ENCODE data around the gene SMARCAD1. TPM values are rescaled to one million over a fixed set of nuclear protein-coding genes. Genes with fewer than 3 reads are reported as not detected.
"Not testable (repeated sequence)": the region's sequence is repeated elsewhere in the genome, so short reads cannot be mapped to it uniquely, and the experiment has no call there.

Gene SMARCAD1
- total RNA-seq, 1 donor from 2014 or later, result 36.0 TPM

DNA sequence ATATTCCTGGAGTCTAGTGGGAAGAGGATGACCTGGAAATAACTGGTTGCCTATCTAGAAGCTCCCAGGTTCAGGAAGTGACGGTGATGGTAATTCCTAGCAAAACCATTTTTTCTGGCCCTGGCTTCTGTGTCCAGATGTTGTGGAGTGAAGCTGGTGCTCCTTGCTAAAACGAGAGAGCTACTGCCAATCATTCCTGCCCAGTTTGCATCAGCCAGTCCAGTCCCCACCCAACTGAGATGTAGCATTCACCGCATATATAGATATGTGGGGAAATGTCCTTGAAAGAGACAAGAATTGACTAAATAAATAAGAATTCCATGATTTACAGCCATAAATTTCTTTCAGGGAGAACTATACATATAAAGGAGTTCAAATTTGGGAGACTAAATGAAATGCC, 128.6 kb downstream of the SMARCAD1 start:
- Histone ChIP-seq H4K20me1 (ENCODE audit: insufficient read depth, low read length) (no peaks in the 10 kb centered on the region), H2AFZ (ENCODE audit: low read depth, low read length) (no peak overlapping the region), H3K4me2 (ENCODE audit: low read length) (no peak overlapping the region), H3K27me3 (ENCODE audit: insufficient read depth, low read length) (no peaks in the 10 kb centered on the region), H3K4me3 (ENCODE audit: insufficient read depth, low read depth, low read length) (no peak overlapping the region), H3K9me3 (ENCODE audit: insufficient read depth, low read depth, low read length) (no peaks in the 10 kb centered on the region), H3K9ac (ENCODE audit: low read length) (no peak overlapping the region), H3K79me2 (ENCODE audit: insufficient read depth, low read length) (no peaks in the 10 kb centered on the region), H3K4me1 (ENCODE audit: insufficient read depth, low read length) (no peaks in the 10 kb centered on the region), H3K27ac (ENCODE audit: low read depth, low read length) (no peak overlapping the region), H3K36me3 (ENCODE audit: insufficient read depth, low read length) (no peaks in the 10 kb centered on the region)
- Mint-ChIP-seq H3K4me1 (ENCODE audit: low read depth, unreplicated experiment) (no peaks in the 10 kb centered on the region), H3K4me3 (ENCODE audit: unreplicated experiment) (no peak overlapping the region), H3K27ac (ENCODE audit: unreplicated experiment) (no peak overlapping the region), H3K36me3 (ENCODE audit: low read depth, unreplicated experiment) (no peaks in the 10 kb centered on the region), H3K9me3 (ENCODE audit: unreplicated experiment) (no peaks in the 10 kb centered on the region), H3K27me3 (ENCODE audit: low read depth, unreplicated experiment) (no peaks in the 10 kb centered on the region)
- TF ChIP-seq, protein P1, sequence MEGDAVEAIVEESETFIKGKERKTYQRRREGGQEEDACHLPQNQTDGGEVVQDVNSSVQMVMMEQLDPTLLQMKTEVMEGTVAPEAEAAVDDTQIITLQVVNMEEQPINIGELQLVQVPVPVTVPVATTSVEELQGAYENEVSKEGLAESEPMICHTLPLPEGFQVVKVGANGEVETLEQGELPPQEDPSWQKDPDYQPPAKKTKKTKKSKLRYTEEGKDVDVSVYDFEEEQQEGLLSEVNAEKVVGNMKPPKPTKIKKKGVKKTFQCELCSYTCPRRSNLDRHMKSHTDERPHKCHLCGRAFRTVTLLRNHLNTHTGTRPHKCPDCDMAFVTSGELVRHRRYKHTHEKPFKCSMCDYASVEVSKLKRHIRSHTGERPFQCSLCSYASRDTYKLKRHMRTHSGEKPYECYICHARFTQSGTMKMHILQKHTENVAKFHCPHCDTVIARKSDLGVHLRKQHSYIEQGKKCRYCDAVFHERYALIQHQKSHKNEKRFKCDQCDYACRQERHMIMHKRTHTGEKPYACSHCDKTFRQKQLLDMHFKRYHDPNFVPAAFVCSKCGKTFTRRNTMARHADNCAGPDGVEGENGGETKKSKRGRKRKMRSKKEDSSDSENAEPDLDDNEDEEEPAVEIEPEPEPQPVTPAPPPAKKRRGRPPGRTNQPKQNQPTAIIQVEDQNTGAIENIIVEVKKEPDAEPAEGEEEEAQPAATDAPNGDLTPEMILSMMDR (IDR thresholded peaks at IDR 0.05; ENCODE audit: insufficient read depth, low read depth, low read length), result no peak
- TF ChIP-seq EZH2 (IDR thresholded peaks at IDR 0.05; ENCODE audit: insufficient read depth, low read length), result no peak
- FAIRE-seq (no peak), DNase-seq (ENCODE audit: low read depth) (no peak)

- not testable (repeated sequence) for H3K4me3 Mint-ChIP-seq (ENCODE audit: unreplicated experiment); FAIRE-seq; H3K27me3 ChIP-seq (ENCODE audit: insufficient read depth, low read length); H3K4me1 ChIP-seq (ENCODE audit: insufficient read depth, low read length); H3K4me3 ChIP-seq (ENCODE audit: insufficient read depth, low read depth, low read length); H3K36me3 Mint-ChIP-seq (ENCODE audit: low read depth, unreplicated experiment); H3K4me1 Mint-ChIP-seq (ENCODE audit: low read depth, unreplicated experiment); DNase-seq (ENCODE audit: low read depth); H3K9ac ChIP-seq (ENCODE audit: low read length); H3K4me2 ChIP-seq (ENCODE audit: low read length); H3K79me2 ChIP-seq (ENCODE audit: insufficient read depth, low read length); H3K9me3 Mint-ChIP-seq (ENCODE audit: unreplicated experiment); H3K9me3 ChIP-seq (ENCODE audit: insufficient read depth, low read depth, low read length); H4K20me1 ChIP-seq (ENCODE audit: insufficient read depth, low read length); H3K27me3 Mint-ChIP-seq (ENCODE audit: low read depth, unreplicated experiment); H3K36me3 ChIP-seq (ENCODE audit: insufficient read depth, low read length); H2AFZ ChIP-seq (ENCODE audit: low read depth, low read length); H3K27ac ChIP-seq (ENCODE audit: low read depth, low read length)
- H3K27ac Mint-ChIP-seq (ENCODE audit: unreplicated experiment), result peak overlapping the region; percentile 66
Observed at GRCh38 chr4:94336791-94337190, 129.1 kb downstream of the SMARCAD1 start.

DNA sequence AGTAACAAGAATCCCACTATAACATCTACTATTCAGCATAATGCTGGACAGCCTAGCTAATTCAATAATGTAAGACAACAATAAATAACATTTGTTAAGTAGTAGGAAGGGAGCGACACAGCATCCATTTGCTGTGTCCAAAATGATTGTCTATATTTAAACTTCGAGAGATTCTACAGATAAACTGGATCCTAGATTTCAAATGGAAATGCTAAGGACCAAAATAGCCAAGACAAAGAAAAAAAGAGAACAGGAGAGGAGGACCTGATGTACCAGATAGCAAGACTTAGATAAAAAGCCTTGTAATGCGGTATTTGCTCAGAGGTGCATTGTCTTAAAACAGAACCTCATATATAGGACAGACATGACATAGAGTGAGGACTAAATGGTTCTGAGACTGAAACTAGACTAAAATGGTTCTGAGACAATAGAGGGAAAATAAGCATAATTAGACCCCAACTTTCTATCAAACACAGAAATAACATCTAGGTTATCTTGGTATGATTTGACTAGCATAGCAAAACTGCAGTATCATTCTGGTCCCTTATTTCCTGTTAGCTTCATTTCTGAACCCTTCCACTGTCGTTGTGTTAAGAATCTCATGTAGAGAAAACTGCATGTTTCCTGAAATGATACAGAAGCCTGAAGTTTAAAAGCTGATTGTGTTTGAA, 131.2 kb downstream of the SMARCAD1 start:
- Histone ChIP-seq H4K20me1 (ENCODE audit: insufficient read depth, low read length) (no peaks in the 10 kb centered on the region), H3K36me3 (ENCODE audit: insufficient read depth, low read length) (no peaks in the 10 kb centered on the region), H3K9me3 (ENCODE audit: insufficient read depth, low read depth, low read length) (no peaks in the 10 kb centered on the region), H3K27ac (ENCODE audit: low read depth, low read length) (no peak overlapping the region), H3K4me1 (ENCODE audit: insufficient read depth, low read length) (no peaks in the 10 kb centered on the region), H3K4me2 (ENCODE audit: low read length) (no peak overlapping the region), H3K4me3 (ENCODE audit: insufficient read depth, low read depth, low read length) (no peak overlapping the region), H2AFZ (ENCODE audit: low read depth, low read length) (no peak overlapping the region), H3K9ac (ENCODE audit: low read length) (no peak overlapping the region), H3K79me2 (ENCODE audit: insufficient read depth, low read length) (no peaks in the 10 kb centered on the region), H3K27me3 (ENCODE audit: insufficient read depth, low read length) (no peaks in the 10 kb centered on the region)
- DNase-seq (ENCODE audit: low read depth), result no peak
- Mint-ChIP-seq H3K27me3 (ENCODE audit: low read depth, unreplicated experiment) (no peaks in the 10 kb centered on the region), H3K9me3 (ENCODE audit: unreplicated experiment) (no peaks in the 10 kb centered on the region), H3K4me1 (ENCODE audit: low read depth, unreplicated experiment) (no peaks in the 10 kb centered on the region), H3K27ac (ENCODE audit: unreplicated experiment) (no peak overlapping the region), H3K36me3 (ENCODE audit: low read depth, unreplicated experiment) (no peaks in the 10 kb centered on the region), H3K4me3 (ENCODE audit: unreplicated experiment) (no peak overlapping the region)
- no peak for FAIRE-seq
- no peak for TF ChIP-seq EZH2 (IDR thresholded peaks at IDR 0.05; ENCODE audit: insufficient read depth, low read length)
- TF ChIP-seq, protein P1 (IDR thresholded peaks at IDR 0.05; ENCODE audit: insufficient read depth, low read depth, low read length), result no peak
